ENCODE data around the gene NME4.

NME4 gene

DNA sequence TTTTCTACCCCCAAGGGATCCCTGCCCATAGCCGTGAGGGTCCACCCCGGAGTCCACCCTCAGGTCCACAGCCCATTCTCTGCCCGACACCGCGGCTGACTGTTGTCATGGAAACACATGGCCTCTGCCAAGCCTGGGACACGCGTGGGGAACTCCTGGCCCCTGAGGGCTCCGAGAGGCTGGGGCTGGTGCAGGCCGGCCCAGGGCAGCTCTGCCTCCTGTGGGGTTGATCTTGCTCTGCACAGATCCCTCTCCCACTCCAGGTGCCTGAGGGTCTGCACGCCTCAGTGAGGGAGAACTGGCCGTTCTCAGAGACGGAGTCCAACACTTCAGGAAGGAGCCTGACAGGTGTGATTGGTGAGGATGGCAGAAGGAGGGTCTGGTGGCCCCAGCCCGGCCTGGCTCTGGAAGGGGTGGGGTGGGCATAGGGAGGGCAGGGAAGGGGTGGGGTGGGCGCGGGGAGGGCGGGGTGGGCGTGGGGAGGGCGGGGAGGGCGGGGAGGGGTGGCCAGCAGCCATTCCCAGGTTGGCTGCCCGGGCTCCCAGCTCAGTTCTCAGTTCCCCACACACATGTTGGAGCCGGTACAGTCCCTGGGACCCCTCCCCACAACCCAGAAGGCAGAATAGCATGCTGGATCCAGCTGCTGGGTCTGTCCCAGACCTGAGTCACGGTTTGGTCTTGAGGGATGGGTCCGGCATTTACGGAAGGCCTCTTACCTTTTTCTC is 33.1 kb upstream of the NME4 start:
- 78 to 80% methylated on average over 15 of the region's 24 CpGs for WGBS, 2 experiments (ENCODE audit: insufficient coverage in 2 of 2)
- H3K27ac ChIP-seq (ENCODE audit: low read depth, low read length, severe bottlenecking): no peak overlapping the region
- H3K9me3 ChIP-seq (ENCODE audit: control insufficient read depth, low read length): no peaks in the 10 kb centered on the region
- peaks cover 29% of the 10 kb centered on the region for H3K36me3 ChIP-seq (ENCODE audit: control insufficient read depth, insufficient read depth, low read length)
- H3K4me3 ChIP-seq (ENCODE audit: extremely low read depth, insufficient read depth, low read length, poor library complexity, severe bottlenecking): no peak overlapping the region
- H3K4me1 ChIP-seq (ENCODE audit: control insufficient read depth, insufficient read depth, low read length, poor library complexity, severe bottlenecking): no peaks in the 10 kb centered on the region

DNA sequence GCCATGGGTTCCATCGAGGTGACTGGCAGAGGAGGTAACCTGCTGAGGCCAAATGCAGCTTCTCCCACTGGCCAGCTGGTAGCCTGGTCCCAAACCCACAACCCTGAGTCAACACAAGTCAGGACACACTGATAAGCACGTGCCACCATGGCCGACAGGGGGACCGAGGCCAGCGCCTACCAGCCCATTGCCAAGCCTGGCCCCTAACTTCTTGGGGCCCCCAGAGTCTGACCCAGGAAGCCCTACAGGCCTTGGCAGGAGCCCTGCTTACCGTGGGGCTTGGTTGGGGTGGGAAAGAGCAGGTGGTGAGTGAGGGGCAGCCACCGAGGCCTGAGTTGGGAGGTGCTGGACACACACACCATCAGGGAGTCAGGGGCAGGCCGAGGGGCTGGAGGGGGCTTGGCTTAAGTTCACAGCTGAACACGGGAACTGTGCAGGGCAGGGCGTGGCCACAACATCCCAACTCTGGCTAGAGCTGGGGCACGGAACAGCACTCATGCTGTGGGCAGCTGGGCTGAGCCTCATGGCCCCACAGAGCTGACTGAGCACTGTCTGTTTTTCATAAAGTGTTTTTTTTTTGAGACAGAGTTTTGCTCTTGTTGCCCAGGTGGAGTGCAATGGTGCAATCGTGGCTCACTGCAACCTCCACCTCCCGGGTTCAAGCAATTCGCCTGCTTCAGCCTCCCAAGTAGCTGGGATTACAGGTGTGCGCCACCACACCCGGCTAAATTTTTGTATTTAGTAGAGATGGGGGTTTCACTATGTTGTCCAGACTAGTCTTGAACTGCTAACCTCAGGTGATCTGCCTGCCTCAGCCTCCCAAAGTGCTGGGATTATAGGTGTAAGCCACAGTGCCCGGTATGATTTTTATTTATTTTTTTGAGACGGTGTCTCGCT is 32.2 kb upstream of the NME4 start:
- peaks cover 33% of the 10 kb centered on the region for H3K36me3 ChIP-seq (ENCODE audit: control insufficient read depth, insufficient read depth, low read length)
- WGBS, 2 experiments (ENCODE audit: insufficient coverage in 2 of 2): 85 to 87% methylated on average over 17 to 18 of the region's 19 CpGs
- H3K9me3 ChIP-seq (ENCODE audit: control insufficient read depth, low read length): no peaks in the 10 kb centered on the region
- H3K4me1 ChIP-seq (ENCODE audit: control insufficient read depth, insufficient read depth, low read length, poor library complexity, severe bottlenecking): peaks cover 5% of the 10 kb centered on the region
- H3K27ac ChIP-seq (ENCODE audit: low read depth, low read length, severe bottlenecking): no peak overlapping the region
- H3K4me3 ChIP-seq (ENCODE audit: extremely low read depth, insufficient read depth, low read length, poor library complexity, severe bottlenecking): no peak overlapping the region

DNA sequence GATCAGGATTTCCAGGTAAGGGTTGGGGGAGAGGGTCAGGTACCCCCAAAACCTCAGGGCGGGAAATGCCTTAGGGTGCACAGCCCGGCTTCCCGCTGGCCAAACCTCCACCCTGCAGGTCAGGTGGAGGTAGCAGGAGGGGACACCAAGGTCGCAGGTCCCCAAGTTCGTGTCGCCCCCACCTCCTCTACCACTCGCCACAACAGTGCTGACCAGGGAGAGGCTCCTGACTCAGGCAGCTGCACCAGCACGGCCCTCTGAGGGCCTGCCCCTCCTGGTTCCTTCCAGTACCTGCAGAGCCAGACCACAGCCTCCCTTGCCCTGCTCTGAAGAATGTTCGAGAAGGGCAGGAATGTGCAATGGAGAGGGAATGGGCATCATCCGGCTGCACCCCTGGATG is 30.5 kb upstream of the NME4 start:
- Histone ChIP-seq H3K27ac (ENCODE audit: low read depth, low read length, severe bottlenecking) (no peak overlapping the region), H3K4me1 (ENCODE audit: control insufficient read depth, insufficient read depth, low read length, poor library complexity, severe bottlenecking) (peaks cover 10% of the 10 kb centered on the region), H3K4me3 (ENCODE audit: extremely low read depth, insufficient read depth, low read length, poor library complexity, severe bottlenecking) (no peak overlapping the region), H3K9me3 (ENCODE audit: control insufficient read depth, low read length) (no peaks in the 10 kb centered on the region), H3K36me3 (ENCODE audit: control insufficient read depth, insufficient read depth, low read length) (peaks cover 37% of the 10 kb centered on the region)
- 87 to 90% methylated on average over 8 to 10 of the region's 10 CpGs for WGBS, 2 experiments (ENCODE audit: insufficient coverage in 2 of 2)

DNA sequence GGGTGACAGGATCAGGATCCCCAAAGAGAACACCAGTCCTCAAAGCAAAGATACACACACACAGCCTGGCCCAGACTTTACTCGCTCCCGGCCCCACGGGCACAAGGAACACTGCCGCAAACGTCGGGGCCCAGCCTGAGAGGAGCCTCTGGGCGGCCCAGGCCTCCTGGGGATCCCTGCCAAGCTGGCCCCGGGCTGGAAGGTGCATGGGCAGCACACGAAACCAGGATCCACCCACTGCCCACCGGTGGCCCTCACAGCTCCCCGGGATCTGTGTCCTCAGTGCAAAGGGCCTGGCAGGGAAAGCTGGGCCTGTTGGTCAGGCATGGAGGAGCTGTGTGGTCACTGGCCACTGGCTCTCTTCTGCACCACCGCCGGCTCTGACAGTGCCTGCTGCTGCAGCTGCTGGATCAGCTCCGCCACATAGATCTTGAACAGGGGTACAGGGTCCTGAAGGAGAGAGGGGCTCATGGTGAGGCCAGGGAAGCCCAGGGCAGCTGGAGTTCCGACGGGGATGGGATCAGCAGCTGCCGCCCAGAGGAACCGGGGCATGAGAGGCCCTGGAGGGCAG is 29.6 kb upstream of the NME4 start:
- Histone ChIP-seq H3K36me3 (ENCODE audit: control insufficient read depth, insufficient read depth, low read length) (peaks cover 47% of the 10 kb centered on the region), H3K4me1 (ENCODE audit: control insufficient read depth, insufficient read depth, low read length, poor library complexity, severe bottlenecking) (peaks cover 10% of the 10 kb centered on the region), H3K4me3 (ENCODE audit: extremely low read depth, insufficient read depth, low read length, poor library complexity, severe bottlenecking) (no peak overlapping the region), H3K9me3 (ENCODE audit: control insufficient read depth, low read length) (no peaks in the 10 kb centered on the region), H3K27ac (ENCODE audit: low read depth, low read length, severe bottlenecking) (no peak overlapping the region)
- WGBS, 2 experiments (ENCODE audit: insufficient coverage in 2 of 2): 93 to 97% methylated on average over 16 to 17 of the region's 18 CpGs

DNA sequence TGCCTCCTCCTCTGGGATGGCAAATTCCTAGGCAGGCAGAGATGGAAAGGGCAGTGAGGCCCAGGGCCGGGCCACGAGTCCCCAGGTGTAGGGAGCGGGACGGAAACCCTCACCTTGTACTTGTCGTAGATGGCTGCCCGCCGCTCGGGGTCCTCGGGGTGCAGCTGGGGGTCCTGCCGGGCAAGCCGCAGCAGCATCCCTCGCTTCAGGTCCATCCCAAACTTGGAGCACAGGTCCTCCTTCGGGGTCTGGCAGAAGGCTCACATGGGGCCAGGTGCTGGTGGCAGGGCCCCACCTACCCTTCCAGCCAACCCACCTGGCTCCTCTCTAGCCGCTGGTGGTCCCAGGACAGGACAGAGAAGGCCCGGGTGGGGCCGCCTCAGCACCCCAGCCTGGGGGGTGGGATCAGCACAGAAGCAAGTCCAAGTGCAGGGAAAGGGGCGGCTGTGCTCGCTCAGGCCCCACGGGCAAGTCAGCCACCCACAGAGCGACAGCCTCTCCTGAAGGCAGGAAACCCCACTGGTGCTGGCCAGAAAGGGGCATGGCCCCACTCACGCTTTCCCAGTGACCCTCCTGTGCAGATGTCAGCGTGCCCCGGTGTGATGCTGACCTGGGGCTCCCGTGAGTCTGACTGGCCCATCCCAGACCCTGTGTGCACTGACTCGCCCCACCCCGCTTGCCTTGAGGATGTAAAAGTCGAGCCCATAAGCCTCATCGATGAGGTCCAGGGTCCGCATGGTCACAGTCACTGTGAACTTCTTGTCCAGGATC is 28.4 kb upstream of the NME4 start:
- Histone ChIP-seq H3K4me1 (ENCODE audit: control insufficient read depth, insufficient read depth, low read length, poor library complexity, severe bottlenecking) (peaks cover 10% of the 10 kb centered on the region), H3K36me3 (ENCODE audit: control insufficient read depth, insufficient read depth, low read length) (peaks cover 58% of the 10 kb centered on the region), H3K27ac (ENCODE audit: low read depth, low read length, severe bottlenecking) (no peak overlapping the region), H3K4me3 (ENCODE audit: extremely low read depth, insufficient read depth, low read length, poor library complexity, severe bottlenecking) (no peak overlapping the region), H3K9me3 (ENCODE audit: control insufficient read depth, low read length) (no peaks in the 10 kb centered on the region)
- WGBS, 2 experiments (ENCODE audit: insufficient coverage in 2 of 2): 94 to 97% methylated on average over 25 to 26 of the region's 29 CpGs

DNA sequence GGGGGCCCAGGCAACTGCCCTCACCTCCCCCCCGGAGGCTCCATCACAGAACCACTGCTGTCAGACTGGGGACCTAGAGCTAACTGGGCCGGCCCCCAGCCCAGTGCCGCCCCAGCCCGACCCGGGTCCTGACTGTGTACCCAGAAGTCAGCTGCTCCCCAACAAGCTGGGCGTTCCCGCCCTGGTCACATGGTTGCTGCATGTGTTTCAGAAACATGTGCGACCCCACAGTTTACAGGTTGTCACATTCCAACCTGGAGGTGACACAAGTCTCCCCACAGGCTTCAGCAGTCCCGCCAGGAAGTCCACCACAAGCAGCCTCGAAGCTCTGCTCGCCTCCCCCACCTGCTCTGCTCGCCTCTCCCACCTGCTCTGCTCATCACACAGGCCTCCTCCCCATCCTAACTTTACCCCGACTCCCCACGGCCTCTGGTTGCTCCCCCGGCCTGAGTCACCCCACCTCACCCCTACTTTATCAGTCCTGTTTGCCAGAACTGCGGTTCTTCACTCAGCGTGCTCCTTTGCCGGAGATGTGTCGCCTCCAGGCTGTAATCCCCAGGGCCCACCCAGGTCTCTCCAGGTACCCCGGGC is 27.6 kb upstream of the NME4 start:
- Histone ChIP-seq H3K4me1 (ENCODE audit: control insufficient read depth, insufficient read depth, low read length, poor library complexity, severe bottlenecking) (peaks cover 10% of the 10 kb centered on the region), H3K36me3 (ENCODE audit: control insufficient read depth, insufficient read depth, low read length) (peaks cover 66% of the 10 kb centered on the region), H3K9me3 (ENCODE audit: control insufficient read depth, low read length) (no peaks in the 10 kb centered on the region), H3K4me3 (ENCODE audit: extremely low read depth, insufficient read depth, low read length, poor library complexity, severe bottlenecking) (peak overlapping the region; percentile 37), H3K27ac (ENCODE audit: low read depth, low read length, severe bottlenecking) (no peak overlapping the region)
- WGBS, 2 experiments (ENCODE audit: insufficient coverage in 2 of 2): 90 to 93% methylated on average over 20 of the region's 20 CpGs

DNA sequence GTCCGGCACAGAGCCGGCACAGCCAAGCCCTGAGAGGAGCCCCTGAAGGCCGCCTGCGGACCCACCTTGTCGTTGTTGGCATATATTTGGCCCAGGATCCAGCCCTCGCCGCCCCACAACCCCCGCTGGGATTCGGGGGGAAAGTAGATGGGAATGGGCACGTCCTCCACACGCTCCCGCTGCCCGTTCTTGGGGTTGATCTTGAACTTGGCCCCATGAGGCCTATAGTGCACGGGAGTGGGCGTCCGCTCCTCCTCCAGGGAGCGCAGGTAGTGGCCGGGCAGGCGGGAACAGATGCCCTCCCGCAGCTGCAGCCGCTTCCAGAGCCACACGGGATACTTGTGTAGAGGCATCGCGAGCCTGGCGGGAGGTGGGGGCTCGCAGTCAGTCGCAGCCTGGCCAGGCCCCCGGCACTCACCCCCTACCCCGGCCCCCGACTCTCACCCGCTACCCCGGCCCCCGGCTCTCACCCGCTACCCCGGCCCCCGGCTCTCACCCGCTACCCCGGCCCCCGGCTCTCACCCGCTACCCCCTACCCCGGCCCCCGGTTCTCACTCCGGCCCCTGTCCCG is 27.0 kb upstream of the NME4 start:
- Histone ChIP-seq H3K4me3 (ENCODE audit: extremely low read depth, insufficient read depth, low read length, poor library complexity, severe bottlenecking) (peak overlapping the region; percentile 37), H3K4me1 (ENCODE audit: control insufficient read depth, insufficient read depth, low read length, poor library complexity, severe bottlenecking) (peaks cover 10% of the 10 kb centered on the region), H3K27ac (ENCODE audit: low read depth, low read length, severe bottlenecking) (no peak overlapping the region), H3K9me3 (ENCODE audit: control insufficient read depth, low read length) (no peaks in the 10 kb centered on the region), H3K36me3 (ENCODE audit: control insufficient read depth, insufficient read depth, low read length) (peaks cover 72% of the 10 kb centered on the region)
- 22 to 35% methylated on average over 16 to 24 of the region's 44 CpGs for WGBS, 2 experiments (ENCODE audit: insufficient coverage in 2 of 2)

DNA sequence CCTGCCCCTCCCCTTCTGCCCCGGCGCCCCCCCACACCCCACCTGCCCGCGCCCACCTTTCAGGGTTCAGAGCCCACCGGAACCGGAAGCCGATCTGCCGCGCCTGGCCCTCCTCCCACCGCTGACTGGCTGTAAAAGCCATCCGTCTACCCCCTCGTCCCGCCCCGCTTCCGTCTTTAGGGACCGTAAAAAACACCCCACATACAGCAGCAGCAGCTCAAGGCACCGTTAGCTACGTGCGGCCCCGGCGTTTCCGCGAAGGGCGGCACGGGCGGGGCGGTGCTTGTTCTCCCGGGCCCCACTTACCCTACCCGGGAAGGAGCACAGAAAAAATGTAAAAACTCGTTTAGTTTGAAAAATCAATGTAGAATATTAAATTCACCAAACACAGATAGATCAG is 26.6 kb upstream of the NME4 start, which contains the start of gene MRPL28:
TSS of gene MRPL28 (minus strand) at position 96 of the 400 bp plus-strand sequence. CDS start 320 bp downstream, outside the sequence.
- 0% methylated on average over 8 to 15 of the region's 30 CpGs for WGBS, 2 experiments (ENCODE audit: insufficient coverage in 2 of 2)
- H3K4me3 ChIP-seq (ENCODE audit: extremely low read depth, insufficient read depth, low read length, poor library complexity, severe bottlenecking): peak within 1 kb of the TSS; percentile 37
- H3K36me3 ChIP-seq (ENCODE audit: control insufficient read depth, insufficient read depth, low read length): peaks cover 77% of the 10 kb centered on the region
- no peak within 1 kb of the TSS for H3K27ac ChIP-seq (ENCODE audit: low read depth, low read length, severe bottlenecking)
- peaks cover 10% of the 10 kb centered on the region for H3K4me1 ChIP-seq (ENCODE audit: control insufficient read depth, insufficient read depth, low read length, poor library complexity, severe bottlenecking)
- no peaks in the 10 kb centered on the region for H3K9me3 ChIP-seq (ENCODE audit: control insufficient read depth, low read length)

DNA sequence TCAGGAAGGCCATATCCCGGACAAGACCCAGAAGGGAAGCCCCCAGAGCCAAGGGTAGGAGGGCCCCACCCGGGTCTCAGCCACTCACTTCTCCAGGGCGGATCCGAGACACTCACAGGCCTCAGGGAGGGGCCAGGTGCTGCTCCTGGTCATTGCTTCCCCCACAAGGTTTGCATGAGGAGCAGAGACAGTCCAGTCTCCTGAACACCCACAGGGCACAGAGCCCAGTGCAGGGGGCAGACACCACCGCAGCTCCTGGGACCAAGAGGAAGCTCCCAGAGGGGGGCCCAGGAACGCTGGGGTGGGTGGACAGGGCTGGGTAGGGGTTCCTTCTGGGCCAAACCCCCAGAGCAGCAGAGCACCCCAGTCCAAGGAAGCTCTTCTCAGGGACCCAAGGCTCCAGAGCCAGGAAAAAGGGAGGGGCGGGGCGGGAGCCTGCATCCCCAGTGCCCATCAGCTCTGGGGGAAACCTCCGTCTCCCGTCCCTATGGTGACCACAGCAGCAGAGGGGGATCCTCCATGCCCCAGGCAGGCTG is 26.0 kb upstream of the NME4 start:
- peaks cover 10% of the 10 kb centered on the region for H3K4me1 ChIP-seq (ENCODE audit: control insufficient read depth, insufficient read depth, low read length, poor library complexity, severe bottlenecking)
- 83 to 84% methylated on average over 9 to 10 of the region's 10 CpGs for WGBS, 2 experiments (ENCODE audit: insufficient coverage in 2 of 2)

More for the DNA sequence above, 26.0 kb upstream of the NME4 start:
- H3K36me3 ChIP-seq (ENCODE audit: control insufficient read depth, insufficient read depth, low read length): peaks cover 83% of the 10 kb centered on the region
- H3K4me3 ChIP-seq (ENCODE audit: extremely low read depth, insufficient read depth, low read length, poor library complexity, severe bottlenecking): no peak overlapping the region
- H3K27ac ChIP-seq (ENCODE audit: low read depth, low read length, severe bottlenecking): no peak overlapping the region
- H3K9me3 ChIP-seq (ENCODE audit: control insufficient read depth, low read length): no peaks in the 10 kb centered on the region
